AG04450 (cell line): ENCODE measurements around the gene FARP2. TPM values are rescaled to one million over a fixed set of nuclear protein-coding genes. Genes with fewer than 3 reads are reported as not detected.
A peak's percentile ranks its signal among the peaks of the same experiment; 100 is the strongest.
"Not testable (repeated sequence)": the region's sequence is repeated elsewhere in the genome, so short reads cannot be mapped to it uniquely, and the experiment has no call there.

Experiments
- CTCF ChIA-PET: fragments of 300-600, 350-600 bp; formaldehyde crosslinking; extraction: SDS; loops from one replicate; lab custom pipeline; 2022; ENCODE audit warnings: antibody characterized with exemption, inconsistent platforms; lab: Charles Lee
- POLR2A ChIA-PET: fragments of 350-600 bp; formaldehyde crosslinking; extraction: SDS; loops from one replicate; lab custom pipeline; 2021; ENCODE audit warnings: antibody characterized with exemption, inconsistent platforms; lab: Yijun Ruan, JAX
- DNase-seq: peaks from one replicate; pipeline ENCODE4 v3.0.0-alpha.2; 2011; ENCODE audit warnings: low read depth, low spot score
- H3K27ac ChIP-seq: one replicate; pipeline ENCODE4 v1.5.1; 2012; ENCODE audit warnings: low read depth, low read length, control low read depth
- H3K27me3 ChIP-seq: one replicate; pipeline ENCODE4 v1.6.0; 2012; ENCODE audit warnings: low read length; ENCODE audit not compliant: control insufficient read depth, insufficient read depth
- H3K4me3 ChIP-seq: 2 replicates; pipeline ENCODE4 v1.5.1; 2011; ENCODE audit warnings: mild to moderate bottlenecking, low read depth, low read length, control low read depth
- H3K9me3 ChIP-seq: 2 replicates; pipeline ENCODE4 v1.5.1; 2012; ENCODE audit warnings: low read length; ENCODE audit not compliant: control insufficient read depth, insufficient read depth
- polyA plus RNA-seq: library from polyadenylated mRNA; depleted of rRNA; stranded (reverse); fragments of >200 nt; gene quantifications from 2 replicates; pipeline ENCODE4 v1.2.3, GENCODE V29; 2011
- TF ChIP-seq, protein P1 (sequence below): IDR thresholded peaks from 2 replicates; pipeline ENCODE4 v1.5.1; 2011; ENCODE audit warnings: low read depth, low read length, control low read depth, inconsistent platforms

Gene FARP2
- polyA plus RNA-seq, 1 experiment, result 25.4 TPM

DNA sequence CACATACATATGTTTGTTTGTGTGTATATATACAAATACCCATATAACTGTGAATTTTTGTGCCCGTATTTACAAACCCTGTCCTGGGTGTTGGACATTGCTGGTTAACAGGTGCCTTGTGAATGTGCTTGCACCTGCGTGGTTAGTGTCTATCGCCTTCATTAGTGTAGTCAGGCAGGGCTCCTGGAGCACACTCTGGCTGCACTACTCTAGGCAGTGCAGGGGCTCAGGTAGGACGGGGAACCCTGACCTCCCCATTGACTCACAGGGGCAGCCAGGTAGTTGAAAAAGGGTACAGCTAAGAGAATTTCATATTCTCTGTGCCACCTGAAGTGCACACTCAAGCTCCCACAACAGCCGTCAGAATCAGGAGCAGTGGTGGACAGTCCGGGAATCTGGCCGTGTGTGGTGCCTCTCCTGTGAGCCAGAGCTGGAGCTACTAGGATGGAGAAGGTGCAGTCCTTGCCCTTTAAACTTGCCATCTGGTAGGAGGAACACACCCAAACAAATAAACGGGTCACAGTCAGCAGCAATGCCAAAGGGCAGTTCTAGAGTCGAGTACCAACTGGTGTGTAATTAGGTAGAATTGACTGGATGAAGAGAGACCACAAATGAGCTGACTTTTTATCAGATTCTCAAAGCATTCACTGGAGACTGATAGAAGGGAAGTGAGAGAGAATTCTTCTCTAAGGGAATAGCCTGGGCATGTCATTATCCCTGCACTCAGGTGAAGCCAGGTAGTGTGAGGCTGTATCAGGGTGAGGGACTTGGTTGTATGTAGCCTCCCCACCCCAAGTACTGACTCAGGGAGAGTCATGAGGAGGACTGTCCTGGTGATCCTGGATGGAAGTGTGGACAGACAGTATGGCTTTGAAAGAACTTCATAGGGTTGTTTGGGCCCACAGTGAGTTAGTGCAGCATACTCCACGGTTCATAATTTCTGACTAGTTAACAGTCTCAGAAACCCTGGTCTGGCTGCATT is 44.1 kb downstream of the FARP2 start:
- Histone ChIP-seq H3K9me3 (no peaks in the 10 kb centered on the region), H3K27ac (no peak overlapping the region), H3K27me3 (no peaks in the 10 kb centered on the region), H3K4me3 (no peak overlapping the region)
- ChIA-PET CTCF (no interaction called here), POLR2A (no interaction called here)
- DNase-seq, result no peak
- TF ChIP-seq, protein P1, sequence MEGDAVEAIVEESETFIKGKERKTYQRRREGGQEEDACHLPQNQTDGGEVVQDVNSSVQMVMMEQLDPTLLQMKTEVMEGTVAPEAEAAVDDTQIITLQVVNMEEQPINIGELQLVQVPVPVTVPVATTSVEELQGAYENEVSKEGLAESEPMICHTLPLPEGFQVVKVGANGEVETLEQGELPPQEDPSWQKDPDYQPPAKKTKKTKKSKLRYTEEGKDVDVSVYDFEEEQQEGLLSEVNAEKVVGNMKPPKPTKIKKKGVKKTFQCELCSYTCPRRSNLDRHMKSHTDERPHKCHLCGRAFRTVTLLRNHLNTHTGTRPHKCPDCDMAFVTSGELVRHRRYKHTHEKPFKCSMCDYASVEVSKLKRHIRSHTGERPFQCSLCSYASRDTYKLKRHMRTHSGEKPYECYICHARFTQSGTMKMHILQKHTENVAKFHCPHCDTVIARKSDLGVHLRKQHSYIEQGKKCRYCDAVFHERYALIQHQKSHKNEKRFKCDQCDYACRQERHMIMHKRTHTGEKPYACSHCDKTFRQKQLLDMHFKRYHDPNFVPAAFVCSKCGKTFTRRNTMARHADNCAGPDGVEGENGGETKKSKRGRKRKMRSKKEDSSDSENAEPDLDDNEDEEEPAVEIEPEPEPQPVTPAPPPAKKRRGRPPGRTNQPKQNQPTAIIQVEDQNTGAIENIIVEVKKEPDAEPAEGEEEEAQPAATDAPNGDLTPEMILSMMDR, result no peak

DNA sequence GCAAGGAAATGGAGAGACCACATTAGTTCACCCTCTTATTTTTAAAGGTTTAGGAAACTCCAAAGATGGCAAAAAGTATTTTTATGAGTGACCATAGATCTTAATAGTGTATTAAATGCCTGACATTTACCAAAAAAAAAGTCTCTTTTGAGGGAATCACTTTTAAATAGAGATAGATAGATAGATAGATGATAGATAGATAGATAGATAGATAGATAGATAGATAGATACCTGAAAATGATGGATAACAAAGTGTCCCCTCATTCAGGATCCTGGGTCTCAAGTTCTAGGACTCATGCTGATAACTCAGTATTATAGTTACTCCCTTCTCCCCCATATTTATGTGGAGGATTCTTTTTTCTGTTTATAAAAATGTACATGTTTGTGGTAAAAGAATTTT is 52.8 kb downstream of the FARP2 start:
- DNase-seq, result no peak
- no peaks in the 10 kb centered on the region for H3K9me3 ChIP-seq
- POLR2A ChIA-PET, result no interaction called here

DNA sequence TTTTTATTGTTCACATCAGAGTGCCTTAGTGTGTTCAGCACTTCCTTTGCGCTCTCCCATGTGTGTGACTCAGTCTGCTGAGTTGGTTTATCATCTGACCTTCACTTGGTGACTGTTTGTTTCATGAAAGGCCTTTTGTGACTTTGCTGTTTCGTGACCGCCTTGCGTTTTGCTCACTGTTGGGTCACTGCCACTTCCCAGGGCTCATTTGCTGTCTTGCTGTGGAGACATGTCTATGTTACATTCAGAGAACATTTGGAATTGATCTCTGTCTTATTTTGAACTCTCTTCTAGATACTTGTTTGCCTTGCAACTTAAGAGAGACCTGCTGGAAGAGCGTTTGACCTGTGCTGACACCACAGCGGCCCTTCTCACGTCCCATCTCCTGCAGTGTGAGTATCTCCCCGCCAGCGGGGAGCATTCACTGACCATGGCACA is 54.7 kb downstream of the FARP2 start:
- H3K27me3 ChIP-seq, result no peaks in the 10 kb centered on the region
- no peak overlapping the region for H3K4me3 ChIP-seq
- no peak overlapping the region for H3K27ac ChIP-seq
- TF ChIP-seq, protein P1, result no peak
- ChIA-PET POLR2A (no interaction called here), CTCF (no interaction called here)
- DNase-seq, result no peak
- no peaks in the 10 kb centered on the region for H3K9me3 ChIP-seq

More for the DNA sequence above, 52.8 kb downstream of the FARP2 start:
- Histone ChIP-seq H3K27me3 (no peaks in the 10 kb centered on the region), H3K4me3 (no peak overlapping the region), H3K27ac (no peak overlapping the region)
- CTCF ChIA-PET, result no interaction called here
- TF ChIP-seq, protein P1, result no peak

DNA sequence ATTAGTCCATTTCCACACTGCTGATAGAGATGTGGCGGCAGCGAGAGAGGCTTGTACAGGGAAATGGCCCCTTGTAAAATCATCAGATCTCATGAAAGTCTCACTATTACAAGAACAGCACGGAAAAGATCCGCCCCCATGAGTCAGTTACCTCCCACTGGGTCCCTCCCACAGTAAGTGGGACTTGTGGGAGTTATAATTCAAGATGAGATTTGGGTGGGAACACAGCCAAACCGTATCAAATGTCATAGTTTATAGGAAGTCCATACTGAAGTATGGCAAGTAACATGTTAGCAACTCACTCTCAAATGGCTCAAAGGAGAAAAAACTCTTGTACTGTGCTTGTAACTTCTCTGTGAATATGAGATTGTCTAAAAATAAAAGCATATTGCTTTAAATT is 56.1 kb downstream of the FARP2 start:
- Histone ChIP-seq H3K9me3 (no peaks in the 10 kb centered on the region), H3K27me3 (no peaks in the 10 kb centered on the region), H3K4me3 (no peak overlapping the region), H3K27ac (peak overlapping the region; percentile 47)
- POLR2A ChIA-PET, result no interaction called here
- peak; percentile 85 for DNase-seq
- CTCF ChIA-PET, result no interaction called here
- TF ChIP-seq, protein P1, result no peak

DNA sequence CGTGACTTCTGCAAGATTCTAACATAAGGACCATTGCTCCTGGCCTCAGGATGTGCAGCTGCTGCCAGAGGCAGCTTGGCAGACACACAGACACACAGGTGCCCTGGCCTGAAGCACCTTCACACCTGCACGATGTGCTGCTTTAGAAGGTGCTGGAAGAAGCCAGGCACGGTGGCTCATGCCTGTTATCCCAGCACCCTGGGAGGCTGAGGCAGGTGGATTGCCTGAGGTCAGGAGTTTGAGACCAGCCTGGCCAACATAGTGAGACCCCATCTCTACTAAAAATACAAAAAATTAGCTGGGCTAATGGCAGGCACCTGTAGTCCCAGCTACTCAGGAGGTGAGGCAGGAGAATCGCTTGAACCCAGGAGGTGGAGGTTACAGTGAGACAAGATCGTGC is 57.4 kb downstream of the FARP2 start:
- DNase-seq, H3K4me3 ChIP-seq, H3K27ac ChIP-seq, H3K27me3 ChIP-seq, CTCF ChIA-PET, H3K9me3 ChIP-seq, POLR2A ChIA-PET: not testable (repeated sequence)
